KMS-11 (cell line): ENCODE measurements around the gene FLVCR1.
"Not testable (repeated sequence)": the region's sequence is repeated elsewhere in the genome, so short reads cannot be mapped to it uniquely, and the experiment has no call there.

Source experiments
- H2AFZ ChIP-seq: fragments of 200-600 bp; sonication (generic); 2 replicates; pipeline ENCODE4 v1.6.1; 2016; ENCODE audit warnings: antibody characterized with exemption, mixed run types, low read depth
- H3K27ac ChIP-seq: fragments of 200-600 bp; sonication (generic); 2 replicates; pipeline ENCODE4 v1.6.1; 2016; ENCODE audit warnings: mild to moderate bottlenecking, mixed run types
- H3K27me3 ChIP-seq: fragments of 200-600 bp; sonication (generic); 2 replicates; pipeline ENCODE4 v1.6.1; 2017; ENCODE audit warnings: mild to moderate bottlenecking, low read depth, mixed run types, moderate library complexity; ENCODE audit not compliant: insufficient read depth
- H3K36me3 ChIP-seq: fragments of 200-600 bp; sonication (generic); 2 replicates; pipeline ENCODE4 v1.6.1; 2017; ENCODE audit warnings: mild to moderate bottlenecking, mixed run types; ENCODE audit not compliant: insufficient read depth
- H3K4me1 ChIP-seq: fragments of 200-600 bp; sonication (generic); 2 replicates; pipeline ENCODE4 v1.6.1; 2016; ENCODE audit warnings: mild to moderate bottlenecking, low read depth, mixed run types; ENCODE audit not compliant: poor library complexity, severe bottlenecking
- H3K4me2 ChIP-seq: fragments of 200-600 bp; sonication (generic); 2 replicates; pipeline ENCODE4 v1.7.0; 2016; ENCODE audit warnings: mild to moderate bottlenecking, mixed run types
- H3K4me3 ChIP-seq: fragments of 200-600 bp; sonication (generic); IDR thresholded peaks from 2 replicates; pipeline ENCODE4 v1.6.1; 2017; ENCODE audit warnings: low read depth, low read length, mixed read lengths; ENCODE audit not compliant: insufficient read depth
- H3K79me2 ChIP-seq: fragments of 200-600 bp; sonication (generic); 2 replicates; pipeline ENCODE4 v1.6.1; 2016; ENCODE audit warnings: low read depth, mixed run types; ENCODE audit not compliant: insufficient read depth
- H3K9ac ChIP-seq: fragments of 200-600 bp; sonication (generic); 2 replicates; pipeline ENCODE4 v1.6.1; 2016; ENCODE audit warnings: mild to moderate bottlenecking, mixed run types
- H4K20me1 ChIP-seq: fragments of 200-600 bp; sonication (generic); 2 replicates; pipeline ENCODE4 v1.6.1; 2016; ENCODE audit warnings: mild to moderate bottlenecking, mixed run types; ENCODE audit not compliant: insufficient read depth
- CTCF ChIP-seq: fragments of 200-600 bp; sonication (generic); conservative IDR thresholded peaks from 2 replicates; pipeline ENCODE4 v1.6.1; 2017; ENCODE audit warnings: low read depth, mild to moderate bottlenecking, antibody characterized with exemption, low read length, moderate library complexity, mixed read lengths

FLVCR1 gene

GRCh38 chr1:212901290-212901689, 43.2 kb downstream of the FLVCR1 start:
- Histone ChIP-seq H3K4me2 (no peak overlapping the region), H3K27me3 (no peaks in the 10 kb centered on the region; the same call in 1 of the 2 replicates), H3K36me3 (no peaks in the 10 kb centered on the region; the same call in 1 of the 2 replicates), H3K4me1 (no peaks in the 10 kb centered on the region), H3K79me2 (no peaks in the 10 kb centered on the region), H3K27ac (no peak overlapping the region), H4K20me1 (no peaks in the 10 kb centered on the region), H3K9ac (no peak overlapping the region), H2AFZ (no peak overlapping the region), H3K4me3 (no peak overlapping the region)
- TF ChIP-seq CTCF, result no peak

GRCh38 chr1:212902054-212902453, 44.0 kb downstream of the FLVCR1 start:
- no peaks in the 10 kb centered on the region for H3K79me2 ChIP-seq
- H3K27me3 ChIP-seq, result no peaks in the 10 kb centered on the region; the same call in 1 of the 2 replicates
- H3K36me3 ChIP-seq, result no peaks in the 10 kb centered on the region
- H3K9ac ChIP-seq, result no peak overlapping the region
- no peak overlapping the region for H3K4me2 ChIP-seq
- no peaks in the 10 kb centered on the region for H3K4me1 ChIP-seq
- no peak for TF ChIP-seq CTCF
- H3K4me3 ChIP-seq, result no peak overlapping the region
- no peaks in the 10 kb centered on the region for H4K20me1 ChIP-seq
- H3K27ac ChIP-seq, result no peak overlapping the region
- no peak overlapping the region for H2AFZ ChIP-seq

GRCh38 chr1:212903664-212904063, 45.6 kb downstream of the FLVCR1 start:
- H3K4me3 ChIP-seq, result no peak overlapping the region
- no peak for TF ChIP-seq CTCF
- H3K27ac ChIP-seq, result no peak overlapping the region
- no peaks in the 10 kb centered on the region for H3K36me3 ChIP-seq
- no peaks in the 10 kb centered on the region for H3K4me1 ChIP-seq
- H3K79me2 ChIP-seq, result no peaks in the 10 kb centered on the region
- no peak overlapping the region for H2AFZ ChIP-seq
- H3K4me2 ChIP-seq, result no peak overlapping the region
- no peaks in the 10 kb centered on the region for H3K27me3 ChIP-seq
- H3K9ac ChIP-seq, result no peak overlapping the region
- H4K20me1 ChIP-seq, result no peaks in the 10 kb centered on the region

- not testable (repeated sequence) for H3K4me3 ChIP-seq, H3K27me3 ChIP-seq, H3K27ac ChIP-seq, H3K4me1 ChIP-seq, H3K79me2 ChIP-seq, H3K36me3 ChIP-seq, H3K4me2 ChIP-seq, H2AFZ ChIP-seq, H4K20me1 ChIP-seq, H3K9ac ChIP-seq
Measured at GRCh38 chr1:212908071-212908470, 50.0 kb downstream of the FLVCR1 start.

GRCh38 chr1:212908971-212909370, 50.9 kb downstream of the FLVCR1 start:
- Histone ChIP-seq H3K4me1 (no peaks in the 10 kb centered on the region), H3K36me3 (no peaks in the 10 kb centered on the region), H3K27ac (no peak overlapping the region), H4K20me1 (no peaks in the 10 kb centered on the region), H3K9ac (no peak overlapping the region), H3K79me2 (no peaks in the 10 kb centered on the region), H3K4me3 (no peak overlapping the region), H3K4me2 (no peak overlapping the region), H3K27me3 (no peaks in the 10 kb centered on the region), H2AFZ (no peak overlapping the region)
- TF ChIP-seq CTCF, result no peak
